A673 (cell line): Measurements from ENCODE around the gene CDADC1.

Experiments used
- EZH2 ChIP-seq: fragments of 200-600 bp; sonication (generic); IDR thresholded peaks from 2 replicates; pipeline ENCODE4 v1.6.1; 2017; ENCODE audit warnings: borderline replicate concordance, low read depth, mild to moderate bottlenecking, mixed read lengths, antibody characterized with exemption, low read length; ENCODE audit not compliant: poor library complexity, severe bottlenecking
- TF ChIP-seq, protein P1 (sequence below): fragments of 300-800, 200-600 bp; sonication (generic); conservative IDR thresholded peaks from 2 replicates; pipeline ENCODE4 v1.5.1; 2017; ENCODE audit warnings: low read depth, mild to moderate bottlenecking, antibody characterized with exemption, low read length, moderate library complexity, mixed read lengths

DNA sequence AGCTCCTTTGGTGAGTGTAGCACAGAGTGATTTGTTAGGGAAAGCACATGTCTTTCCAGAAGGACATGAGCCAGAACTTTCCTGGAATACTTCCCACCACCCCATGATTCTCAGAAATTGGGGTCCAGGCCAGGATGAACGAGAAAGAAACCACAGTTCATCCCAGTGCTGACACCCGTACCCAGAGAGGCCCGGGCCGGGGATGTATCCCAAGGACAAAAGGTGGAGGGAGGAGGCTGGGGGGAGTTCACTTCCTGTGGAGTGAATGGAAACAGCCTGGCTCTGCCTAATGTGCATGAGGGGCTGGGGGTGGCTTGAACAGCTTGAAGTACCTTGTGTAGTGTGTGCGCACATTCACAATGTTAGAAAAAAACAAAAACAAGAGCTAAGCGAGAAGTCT, 47.5 kb downstream of the CDADC1 start:
- TF ChIP-seq, protein P1, sequence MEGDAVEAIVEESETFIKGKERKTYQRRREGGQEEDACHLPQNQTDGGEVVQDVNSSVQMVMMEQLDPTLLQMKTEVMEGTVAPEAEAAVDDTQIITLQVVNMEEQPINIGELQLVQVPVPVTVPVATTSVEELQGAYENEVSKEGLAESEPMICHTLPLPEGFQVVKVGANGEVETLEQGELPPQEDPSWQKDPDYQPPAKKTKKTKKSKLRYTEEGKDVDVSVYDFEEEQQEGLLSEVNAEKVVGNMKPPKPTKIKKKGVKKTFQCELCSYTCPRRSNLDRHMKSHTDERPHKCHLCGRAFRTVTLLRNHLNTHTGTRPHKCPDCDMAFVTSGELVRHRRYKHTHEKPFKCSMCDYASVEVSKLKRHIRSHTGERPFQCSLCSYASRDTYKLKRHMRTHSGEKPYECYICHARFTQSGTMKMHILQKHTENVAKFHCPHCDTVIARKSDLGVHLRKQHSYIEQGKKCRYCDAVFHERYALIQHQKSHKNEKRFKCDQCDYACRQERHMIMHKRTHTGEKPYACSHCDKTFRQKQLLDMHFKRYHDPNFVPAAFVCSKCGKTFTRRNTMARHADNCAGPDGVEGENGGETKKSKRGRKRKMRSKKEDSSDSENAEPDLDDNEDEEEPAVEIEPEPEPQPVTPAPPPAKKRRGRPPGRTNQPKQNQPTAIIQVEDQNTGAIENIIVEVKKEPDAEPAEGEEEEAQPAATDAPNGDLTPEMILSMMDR: no peak
- TF ChIP-seq EZH2: no peak
